ENCODE measurements around the gene CTTNBP2.

DNA sequence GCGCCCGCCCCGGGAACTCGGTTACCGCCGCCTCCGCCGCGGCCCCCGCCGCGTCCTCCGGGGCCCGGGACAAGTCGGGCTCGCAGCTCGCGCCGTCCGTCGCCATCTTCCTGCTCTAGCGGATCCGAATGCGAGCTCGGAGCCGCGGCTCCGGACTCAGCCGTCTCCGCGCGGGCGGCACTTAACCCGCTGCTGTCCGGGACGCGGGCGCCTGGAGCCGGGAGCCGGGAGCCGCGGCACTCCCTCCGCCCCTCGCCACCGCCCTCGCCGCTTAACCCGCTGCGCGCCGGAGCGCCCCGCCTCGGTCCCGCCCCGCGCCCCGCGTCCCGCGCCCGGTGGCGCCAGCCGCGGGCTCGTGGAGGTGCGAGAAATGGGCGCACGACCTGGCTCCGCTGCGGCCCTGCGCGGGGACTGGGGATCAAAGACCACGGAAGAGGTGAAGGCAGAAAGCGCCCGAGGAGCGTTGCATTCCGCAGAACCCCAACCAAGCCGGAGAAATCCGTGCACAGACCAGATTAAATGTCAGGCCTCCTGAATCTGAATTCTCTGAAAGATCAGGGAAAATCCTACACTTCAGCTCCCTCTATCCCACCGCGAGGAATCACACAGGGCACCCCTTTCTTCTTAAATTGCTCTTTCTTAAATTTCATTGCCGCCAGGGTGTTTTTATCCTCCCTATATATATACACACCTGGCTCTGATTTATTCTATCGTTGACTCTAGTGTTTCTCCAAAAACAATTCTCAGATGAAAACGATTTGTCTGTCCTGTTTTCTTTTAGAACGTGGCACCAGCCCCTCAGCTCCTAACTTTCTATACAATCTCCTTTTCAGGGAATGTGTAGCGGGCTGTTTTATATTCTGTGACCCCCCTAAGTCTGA, at the start of gene CTTNBP2:
- TF ChIP-seq, protein P1, sequence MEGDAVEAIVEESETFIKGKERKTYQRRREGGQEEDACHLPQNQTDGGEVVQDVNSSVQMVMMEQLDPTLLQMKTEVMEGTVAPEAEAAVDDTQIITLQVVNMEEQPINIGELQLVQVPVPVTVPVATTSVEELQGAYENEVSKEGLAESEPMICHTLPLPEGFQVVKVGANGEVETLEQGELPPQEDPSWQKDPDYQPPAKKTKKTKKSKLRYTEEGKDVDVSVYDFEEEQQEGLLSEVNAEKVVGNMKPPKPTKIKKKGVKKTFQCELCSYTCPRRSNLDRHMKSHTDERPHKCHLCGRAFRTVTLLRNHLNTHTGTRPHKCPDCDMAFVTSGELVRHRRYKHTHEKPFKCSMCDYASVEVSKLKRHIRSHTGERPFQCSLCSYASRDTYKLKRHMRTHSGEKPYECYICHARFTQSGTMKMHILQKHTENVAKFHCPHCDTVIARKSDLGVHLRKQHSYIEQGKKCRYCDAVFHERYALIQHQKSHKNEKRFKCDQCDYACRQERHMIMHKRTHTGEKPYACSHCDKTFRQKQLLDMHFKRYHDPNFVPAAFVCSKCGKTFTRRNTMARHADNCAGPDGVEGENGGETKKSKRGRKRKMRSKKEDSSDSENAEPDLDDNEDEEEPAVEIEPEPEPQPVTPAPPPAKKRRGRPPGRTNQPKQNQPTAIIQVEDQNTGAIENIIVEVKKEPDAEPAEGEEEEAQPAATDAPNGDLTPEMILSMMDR (IDR thresholded peaks at IDR 0.05), result no peak
- TF ChIP-seq POLR2A (IDR thresholded peaks at IDR 0.05), result no peak

Measured in adrenal gland (tissue), 5 donors.